ENCODE data around the gene FCHSD1. TPM values are rescaled to one million over a fixed set of nuclear protein-coding genes. Genes with fewer than 3 reads are reported as not detected.

Gene FCHSD1
- polyA plus RNA-seq, 6 donors from 2014 or later = 4.9 to 12.1 (median 8.2) TPM

- Mint-ChIP-seq H3K36me3 (peaks cover 10 to 23% of the 10 kb centered on the region in 2 donors), H3K4me3 (peak overlapping the region in 4 of 8 donors; percentile 6 to 95 (median 34)), H3K9me3 (peaks cover 0 to 2% (median 0%) of the 10 kb centered on the region in 7 donors), H3K27ac (peak overlapping the region in 3 of 6 donors; percentile 61 to 88 (median 81)), H3K27me3 (no peaks in the 10 kb centered on the region), H3K4me1 (peaks cover 36 to 49% (median 38%) of the 10 kb centered on the region in 3 donors)
- DNase-seq = no peak
- no peak for ATAC-seq (ENCODE audit: low read depth in 2 of 2)
These were observed 2.0 kb downstream of the FCHSD1 start for GRCh38 chr5:141649056-141649688.

- ATAC-seq (ENCODE audit: low read depth in 2 of 2) (no peak), DNase-seq (no peak)
- Mint-ChIP-seq H3K9me3 (peaks cover 0 to 2% (median 0%) of the 10 kb centered on the region in 7 donors), H3K27me3 (no peaks in the 10 kb centered on the region), H3K36me3 (peaks cover 10 to 23% of the 10 kb centered on the region in 2 donors), H3K4me3 (peak overlapping the region in 2 of 8 donors; percentile 0 to 8), H3K4me1 (peaks cover 36 to 48% (median 38%) of the 10 kb centered on the region in 3 donors), H3K27ac (no peak overlapping the region)
These were observed 3.4 kb downstream of the FCHSD1 start for GRCh38 chr5:141647851-141648250.

GRCh38 chr5:141647242-141647641 is 4.0 kb downstream of the FCHSD1 start:
- H3K36me3 Mint-ChIP-seq = peaks cover 10 to 23% of the 10 kb centered on the region in 2 donors

GRCh38 chr5:141646026-141646425 is 5.2 kb downstream of the FCHSD1 start:
- H3K27ac Mint-ChIP-seq = peak overlapping the region in 1 of 6 donors; percentile 58
- H3K27me3 Mint-ChIP-seq = no peaks in the 10 kb centered on the region
- DNase-seq = no peak
- H3K9me3 Mint-ChIP-seq = no peaks in the 10 kb centered on the region
- H3K4me1 Mint-ChIP-seq = peaks cover 22 to 30% (median 23%) of the 10 kb centered on the region in 3 donors
- no peak overlapping the region for H3K4me3 Mint-ChIP-seq
- ATAC-seq (ENCODE audit: low read depth in 2 of 2) = no peak
- H3K36me3 Mint-ChIP-seq = peaks cover 10 to 23% of the 10 kb centered on the region in 2 donors

More at GRCh38 chr5:141647242-141647641, 4.0 kb downstream of the FCHSD1 start:
- no peak overlapping the region for H3K27ac Mint-ChIP-seq
- peaks cover 31 to 42% (median 33%) of the 10 kb centered on the region in 3 donors for H3K4me1 Mint-ChIP-seq
- no peak overlapping the region for H3K4me3 Mint-ChIP-seq
- ATAC-seq (ENCODE audit: low read depth in 2 of 2) (no peak), DNase-seq (no peak)
- peaks cover 0 to 2% (median 0%) of the 10 kb centered on the region in 7 donors for H3K9me3 Mint-ChIP-seq
- H3K27me3 Mint-ChIP-seq = no peaks in the 10 kb centered on the region

GRCh38 chr5:141641634-141642267 is 9.5 kb downstream of the FCHSD1 start:
- Mint-ChIP-seq H3K27me3 (no peaks in the 10 kb centered on the region), H3K4me3 (peak overlapping the region in 1 of 8 donors; percentile 57), H3K27ac (no peak overlapping the region), H3K4me1 (peaks cover 7 to 14% (median 14%) of the 10 kb centered on the region in 3 donors), H3K36me3 (peaks cover 8 to 20% of the 10 kb centered on the region in 2 donors), H3K9me3 (no peaks in the 10 kb centered on the region)
- DNase-seq = no peak
- ATAC-seq (ENCODE audit: low read depth in 2 of 2) = no peak

- DNase-seq = no peak
- Mint-ChIP-seq H3K4me3 (peak overlapping the region in 1 of 8 donors; percentile 57), H3K4me1 (peaks cover 14 to 21% (median 17%) of the 10 kb centered on the region in 3 donors), H3K36me3 (peaks cover 0 to 10% of the 10 kb centered on the region in 2 donors), H3K9me3 (no peaks in the 10 kb centered on the region), H3K27ac (peak overlapping the region in 1 of 6 donors; percentile 85), H3K27me3 (no peaks in the 10 kb centered on the region)
- ATAC-seq (ENCODE audit: low read depth in 2 of 2) = no peak
These were observed 10.5 kb downstream of the FCHSD1 start for GRCh38 chr5:141640698-141641097.

- Mint-ChIP-seq H3K4me3 (peak overlapping the region in 1 of 8 donors; percentile 57), H3K27me3 (no peaks in the 10 kb centered on the region), H3K36me3 (peaks cover 0 to 7% of the 10 kb centered on the region in 2 donors), H3K9me3 (no peaks in the 10 kb centered on the region), H3K4me1 (peaks cover 21 to 27% (median 21%) of the 10 kb centered on the region in 3 donors), H3K27ac (no peak overlapping the region)
- no peak for ATAC-seq (ENCODE audit: low read depth in 2 of 2)
- DNase-seq = no peak
These were observed 11.2 kb downstream of the FCHSD1 start for GRCh38 chr5:141640051-141640415.

GRCh38 chr5:141639357-141640050 is 11.7 kb downstream of the FCHSD1 start:
- DNase-seq (no peak), ATAC-seq (ENCODE audit: low read depth in 2 of 2) (no peak)
- H3K9me3 Mint-ChIP-seq = no peaks in the 10 kb centered on the region
- H3K36me3 Mint-ChIP-seq = peaks cover 0 to 2% of the 10 kb centered on the region in 2 donors
- H3K27me3 Mint-ChIP-seq = no peaks in the 10 kb centered on the region
- H3K4me1 Mint-ChIP-seq = peaks cover 21 to 32% (median 26%) of the 10 kb centered on the region in 3 donors
- H3K4me3 Mint-ChIP-seq = peak overlapping the region in 3 of 8 donors; percentile 35 to 93 (median 69)
- peak overlapping the region in 2 of 6 donors; percentile 29 to 75 for H3K27ac Mint-ChIP-seq

GRCh38 chr5:141638771-141639170 is 12.4 kb downstream of the FCHSD1 start:
- no peak for DNase-seq
- H3K4me1 Mint-ChIP-seq = peaks cover 27 to 39% (median 33%) of the 10 kb centered on the region in 3 donors
- no peak for ATAC-seq (ENCODE audit: low read depth in 2 of 2)
- peak overlapping the region in 1 of 6 donors; percentile 75 for H3K27ac Mint-ChIP-seq
- no peaks in the 10 kb centered on the region for H3K9me3 Mint-ChIP-seq
- peak overlapping the region in 7 of 8 donors; percentile 23 to 93 (median 89) for H3K4me3 Mint-ChIP-seq
- no peaks in the 10 kb centered on the region for H3K36me3 Mint-ChIP-seq
- H3K27me3 Mint-ChIP-seq = no peaks in the 10 kb centered on the region

GRCh38 chr5:141637767-141638419 is 13.3 kb downstream of the FCHSD1 start:
- H3K27me3 Mint-ChIP-seq = no peaks in the 10 kb centered on the region
- no peaks in the 10 kb centered on the region for H3K36me3 Mint-ChIP-seq
- DNase-seq (peak; percentile 62), ATAC-seq (ENCODE audit: low read depth in 2 of 2) (peak; percentile 60 to 61)
- H3K4me3 Mint-ChIP-seq = peak overlapping the region; percentile 84 to 93 (median 90)
- H3K4me1 Mint-ChIP-seq = peaks cover 27 to 39% (median 35%) of the 10 kb centered on the region in 3 donors
- H3K9me3 Mint-ChIP-seq = no peaks in the 10 kb centered on the region
- peak overlapping the region in 4 of 6 donors; percentile 2 to 91 (median 79) for H3K27ac Mint-ChIP-seq

GRCh38 chr5:141637123-141637766 is 14.0 kb downstream of the FCHSD1 start:
- peaks cover 27 to 40% (median 39%) of the 10 kb centered on the region in 3 donors for H3K4me1 Mint-ChIP-seq
- peak; percentile 48 for DNase-seq

GRCh38 chr5:141636413-141637122 is 14.7 kb downstream of the FCHSD1 start, which contains the start of the genes HDAC3 and RELL2:
HDAC3 (minus strand) TSS chr5:141636849; CDS start chr5:141636790, 59 bp downstream.
RELL2 (plus strand) TSS chr5:141636997; CDS start chr5:141638226, 1,229 bp downstream.
- no peaks in the 10 kb centered on the region for H3K36me3 Mint-ChIP-seq
- no peaks in the 10 kb centered on the region for H3K9me3 Mint-ChIP-seq
- peak; percentile 83 to 86 for ATAC-seq (ENCODE audit: low read depth in 2 of 2)
- H3K4me3 Mint-ChIP-seq = peak within 1 kb of the TSS; percentile 84 to 96 (median 93)
- peak within 1 kb of the TSS; percentile 65 to 91 (median 79) for H3K27ac Mint-ChIP-seq
- peak; percentile 93 for DNase-seq
- no peaks in the 10 kb centered on the region for H3K27me3 Mint-ChIP-seq
- peaks cover 27 to 40% (median 39%) of the 10 kb centered on the region in 3 donors for H3K4me1 Mint-ChIP-seq

More at GRCh38 chr5:141637123-141637766, 14.0 kb downstream of the FCHSD1 start:
- Mint-ChIP-seq H3K27ac (peak overlapping the region in 5 of 6 donors; percentile 38 to 86 (median 66)), H3K4me3 (peak overlapping the region; percentile 84 to 93 (median 90)), H3K36me3 (no peaks in the 10 kb centered on the region), H3K9me3 (no peaks in the 10 kb centered on the region), H3K27me3 (no peaks in the 10 kb centered on the region)
- peak; percentile 43 for ATAC-seq (ENCODE audit: low read depth in 2 of 2)
